Stimulated activated CD8-positive, alpha-beta memory T cell treated with anti-CD3 and anti-CD28 coated beads, Interleukin-7, amount 100 ng/mL, for 4 hours (primary cell): ENCODE data around the gene LAMC1.

ENCODE experiments used
- DNase-seq, 2 donors: peaks; one replicate each; pipeline ENCODE4 v3.0.0-alpha.2; 2020; ENCODE audit warnings: low read depth in 2 of 2

LAMC1 gene

GRCh38 chr1:183105449-183105848 is 82.2 kb downstream of the LAMC1 start:
- DNase-seq, result no peak

DNA sequence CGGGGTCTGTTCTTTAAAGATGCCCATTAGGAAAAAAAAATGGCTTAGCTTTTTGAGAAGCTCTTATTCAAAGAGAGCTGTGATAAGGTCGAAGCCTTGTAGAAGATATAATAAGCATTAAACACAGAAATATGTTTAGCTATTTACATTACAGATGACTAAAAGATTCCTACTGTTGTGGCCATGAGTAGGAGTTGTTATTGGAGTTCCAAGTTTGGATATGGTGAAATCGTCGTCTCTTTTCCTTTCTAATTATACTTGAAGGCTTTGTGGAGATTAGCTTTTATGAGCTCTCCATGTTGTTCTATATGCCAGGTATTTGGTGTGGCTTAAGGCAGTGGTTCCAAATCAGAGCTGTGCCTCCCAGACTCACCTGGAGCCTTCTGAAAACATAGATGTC is 82.9 kb downstream of the LAMC1 start:
- no peak for DNase-seq

GRCh38 chr1:183106746-183107145 is 83.5 kb downstream of the LAMC1 start:
- DNase-seq, result no peak

DNA sequence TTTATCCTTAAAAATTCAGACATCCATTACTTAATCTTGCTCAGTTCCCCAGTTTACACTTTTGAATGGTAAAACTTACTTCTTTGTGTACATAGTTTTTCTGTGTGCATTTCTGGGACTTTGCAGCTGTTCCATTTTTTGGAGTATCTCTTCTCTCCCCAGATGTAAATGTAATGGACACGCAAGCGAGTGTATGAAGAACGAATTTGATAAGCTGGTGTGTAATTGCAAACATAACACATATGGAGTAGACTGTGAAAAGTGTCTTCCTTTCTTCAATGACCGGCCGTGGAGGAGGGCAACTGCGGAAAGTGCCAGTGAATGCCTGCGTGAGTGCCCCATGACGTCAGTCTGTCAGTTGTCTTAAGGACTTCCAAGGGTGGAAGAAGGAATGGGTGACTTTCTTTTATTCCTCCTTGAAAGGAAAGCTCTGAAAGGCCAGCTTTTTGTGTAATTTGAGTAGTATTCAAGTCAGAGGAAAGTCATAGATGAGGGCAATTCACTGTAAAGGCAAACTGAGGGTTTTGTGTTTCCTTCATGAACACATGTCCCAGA is 87.2 kb downstream of the LAMC1 start:
- DNase-seq, result no peak

- no peak for DNase-seq
These were observed 91.2 kb downstream of the LAMC1 start for GRCh38 chr1:183114441-183114840.

- no peak for DNase-seq
These were observed 93.2 kb downstream of the LAMC1 start for GRCh38 chr1:183116416-183116815.

DNA sequence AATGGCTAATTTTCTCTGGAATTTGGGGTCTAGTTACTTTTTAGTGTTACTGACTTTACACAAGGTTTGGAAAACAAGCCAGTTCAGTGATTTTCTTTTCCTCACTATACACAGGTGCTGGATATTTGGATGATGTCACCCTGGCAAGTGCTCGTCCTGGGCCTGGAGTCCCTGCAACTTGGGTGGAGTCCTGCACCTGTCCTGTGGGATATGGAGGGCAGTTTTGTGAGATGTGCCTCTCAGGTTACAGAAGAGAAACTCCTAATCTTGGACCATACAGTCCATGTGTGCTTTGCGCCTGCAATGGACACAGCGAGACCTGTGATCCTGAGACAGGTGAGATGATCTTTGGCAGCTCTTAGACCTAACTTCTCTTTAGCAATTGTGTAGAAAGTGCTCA is 98.4 kb downstream of the LAMC1 start:
- DNase-seq, result no peak

DNA sequence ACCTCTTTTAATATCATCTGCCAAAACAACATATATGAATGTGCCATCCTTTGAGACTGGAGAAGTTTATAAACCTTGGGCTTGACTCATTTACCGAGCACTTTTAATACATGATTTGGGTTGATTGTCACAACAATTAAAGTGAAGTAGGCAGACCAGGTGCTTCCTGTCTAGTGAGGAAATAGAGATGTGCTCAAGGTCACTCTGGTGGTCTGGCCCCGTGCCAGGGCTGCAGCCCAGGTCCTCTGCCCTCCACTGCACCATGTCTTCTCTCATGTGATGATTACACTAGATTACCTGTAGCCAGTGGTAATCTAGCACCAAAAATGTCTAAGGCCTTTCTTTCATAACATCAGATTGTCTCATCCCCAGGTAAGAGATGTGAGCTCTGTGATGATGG is 101.0 kb downstream of the LAMC1 start:
- DNase-seq, result no peak

GRCh38 chr1:183125279-183125999 is 102.2 kb downstream of the LAMC1 start:
- DNase-seq, result no peak

- no peak for DNase-seq
These were observed 102.8 kb downstream of the LAMC1 start for GRCh38 chr1:183126000-183126366.

DNA sequence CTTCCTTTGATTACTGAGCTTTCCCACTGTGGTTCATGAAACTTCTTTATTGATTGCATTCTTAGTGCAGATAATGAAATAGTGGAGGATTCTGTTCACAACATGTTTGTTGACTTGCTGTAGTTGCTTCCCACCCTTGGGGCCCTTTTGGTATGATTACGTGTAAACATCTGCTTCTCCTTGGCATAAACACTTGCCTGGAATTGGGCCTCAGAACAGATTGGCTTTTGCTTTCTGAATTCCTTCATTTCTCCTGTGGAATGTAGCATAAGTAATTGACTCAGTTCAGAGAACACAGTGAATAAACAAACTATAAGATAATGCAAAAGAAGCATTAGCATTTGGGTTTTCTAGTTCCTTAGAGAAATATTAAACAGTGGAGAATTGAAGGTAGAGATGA is 103.3 kb downstream of the LAMC1 start:
- DNase-seq, result no peak

DNA sequence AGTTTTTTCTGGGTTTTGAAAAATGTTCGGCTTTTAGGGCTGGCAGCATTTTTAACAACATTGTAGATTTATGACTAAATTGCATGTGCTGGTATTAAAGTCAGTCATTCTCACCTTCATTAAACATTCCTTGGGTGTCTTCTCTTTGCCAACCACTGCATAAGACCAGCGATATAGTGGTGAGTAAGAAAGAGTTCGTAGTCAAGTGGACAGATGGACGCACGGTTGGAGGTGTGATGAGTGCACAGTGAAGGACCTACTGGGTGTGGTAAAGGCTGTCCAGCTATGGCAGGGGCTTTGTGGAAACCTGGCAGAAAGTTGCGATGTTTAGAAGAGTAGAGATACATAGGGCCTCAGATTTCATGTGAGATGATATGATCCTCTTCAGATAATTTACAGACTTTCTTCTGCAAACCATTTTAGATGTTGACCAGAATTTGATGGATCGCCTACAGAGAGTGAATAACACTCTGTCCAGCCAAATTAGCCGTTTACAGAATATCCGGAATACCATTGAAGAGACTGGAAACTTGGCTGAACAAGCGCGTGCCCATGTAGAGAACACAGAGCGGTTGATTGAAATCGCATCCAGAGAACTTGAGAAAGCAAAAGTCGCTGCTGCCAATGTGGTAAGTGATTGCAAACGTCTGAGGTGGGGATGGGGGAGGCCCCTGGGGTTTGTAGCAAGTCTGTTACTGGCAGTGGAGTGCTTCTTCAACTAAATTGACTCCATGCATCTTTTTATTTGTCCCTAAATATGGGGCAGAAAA is 106.9 kb downstream of the LAMC1 start:
- no peak for DNase-seq

DNA sequence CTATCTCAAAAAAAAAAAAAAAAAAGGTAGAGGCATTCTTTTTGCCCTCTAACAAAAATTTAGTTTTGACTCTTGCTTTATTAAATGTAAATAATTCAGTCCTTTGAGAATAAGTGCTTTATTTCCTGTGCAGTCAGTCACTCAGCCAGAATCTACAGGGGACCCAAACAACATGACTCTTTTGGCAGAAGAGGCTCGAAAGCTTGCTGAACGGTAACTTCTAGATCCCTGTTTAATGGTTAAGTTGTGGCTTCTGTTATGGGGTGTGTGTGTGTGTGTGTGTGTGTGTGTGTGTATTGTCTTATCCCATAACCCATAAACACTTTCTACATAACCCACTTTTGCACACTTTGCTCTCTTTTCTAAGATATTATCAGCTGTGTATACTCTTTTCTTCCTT is 107.9 kb downstream of the LAMC1 start:
- DNase-seq, result no peak

- no peak for DNase-seq
These were observed 112.1 kb downstream of the LAMC1 start for GRCh38 chr1:183135336-183135735.

DNA sequence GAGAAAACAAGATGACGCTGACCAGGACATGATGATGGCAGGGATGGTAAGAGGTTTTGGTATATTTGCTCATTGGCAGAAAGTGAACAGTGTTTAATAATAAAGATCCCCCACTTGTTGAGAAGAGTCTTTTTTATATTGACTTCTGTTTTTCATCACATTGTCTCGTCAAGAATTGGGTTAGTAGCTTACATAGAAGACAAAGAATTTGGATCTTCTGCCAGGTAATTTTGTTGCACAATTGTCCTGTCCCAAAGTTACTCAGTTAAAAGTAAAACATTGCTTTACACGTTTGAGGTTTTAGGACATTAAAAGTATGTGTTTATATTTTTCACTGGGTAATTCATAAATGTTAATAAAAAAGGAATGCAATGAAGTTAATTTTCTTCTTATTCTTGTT is 114.6 kb downstream of the LAMC1 start:
- DNase-seq, result no peak

DNA sequence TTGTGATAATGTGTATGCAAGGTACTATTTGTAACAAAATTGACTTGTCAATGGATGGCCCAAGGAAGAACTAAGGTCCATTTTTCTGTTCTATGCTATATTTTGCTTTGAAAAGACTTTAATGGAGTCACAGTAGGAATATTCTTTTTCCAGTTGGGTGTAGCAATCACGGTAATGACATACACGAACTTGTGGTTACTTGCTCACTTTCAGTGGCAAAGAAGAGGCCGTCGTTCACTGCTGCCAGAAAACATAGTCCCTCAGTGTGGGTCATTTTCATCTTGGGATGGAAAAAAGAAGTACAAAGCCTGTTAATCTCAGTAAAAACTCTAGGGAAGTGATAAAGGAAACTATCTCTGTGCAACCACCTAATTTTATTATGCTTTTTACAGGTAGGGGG is 115.1 kb downstream of the LAMC1 start:
- no peak for DNase-seq

- no peak for DNase-seq
These were observed 116.2 kb downstream of the LAMC1 start for GRCh38 chr1:183139281-183139942.

DNA sequence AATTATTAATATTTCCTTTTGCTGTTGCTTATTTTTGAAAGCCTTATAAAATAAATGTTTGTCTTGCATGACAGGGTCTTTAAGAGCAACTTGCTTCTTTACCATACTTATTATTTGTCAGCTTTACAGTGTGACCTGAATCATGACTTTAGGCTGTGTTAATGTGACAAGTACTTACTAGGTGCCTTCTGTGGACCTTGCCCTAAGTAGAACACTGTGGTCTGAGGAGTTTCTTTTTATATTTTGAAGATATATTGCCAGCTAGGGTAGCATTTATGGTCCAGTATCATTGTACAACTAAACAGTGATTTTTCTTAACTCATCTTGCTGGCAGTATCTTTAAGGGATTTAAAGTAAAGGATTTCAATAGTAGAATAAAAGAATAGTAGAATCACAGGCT is 117.4 kb downstream of the LAMC1 start:
- no peak for DNase-seq

- no peak for DNase-seq
These were observed 119.0 kb downstream of the LAMC1 start for GRCh38 chr1:183142171-183142570.

DNA sequence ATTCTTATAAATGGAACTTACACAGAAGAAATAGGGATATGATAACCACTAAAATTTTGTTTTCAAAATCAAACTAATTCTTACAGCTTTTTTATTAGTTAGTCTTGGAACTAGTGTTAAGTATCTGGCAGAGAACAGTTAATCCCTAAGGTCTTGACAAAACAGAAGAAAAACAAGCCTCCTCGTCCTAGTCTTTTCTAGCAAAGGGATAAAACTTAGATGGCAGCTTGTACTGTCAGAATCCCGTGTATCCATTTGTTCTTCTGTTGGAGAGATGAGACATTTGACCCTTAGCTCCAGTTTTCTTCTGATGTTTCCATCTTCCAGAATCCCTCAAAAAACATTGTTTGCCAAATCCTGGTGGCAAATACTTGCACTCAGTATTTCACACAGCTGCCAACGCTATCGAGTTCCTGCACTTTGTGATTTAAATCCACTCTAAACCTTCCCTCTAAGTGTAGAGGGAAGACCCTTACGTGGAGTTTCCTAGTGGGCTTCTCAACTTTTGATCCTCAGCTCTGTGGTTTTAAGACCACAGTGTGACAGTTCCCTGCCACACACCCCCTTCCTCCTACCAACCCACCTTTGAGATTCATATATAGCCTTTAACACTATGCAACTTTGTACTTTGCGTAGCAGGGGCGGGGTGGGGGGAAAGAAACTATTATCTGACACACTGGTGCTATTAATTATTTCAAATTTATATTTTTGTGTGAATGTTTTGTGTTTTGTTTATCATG is 120.5 kb downstream of the LAMC1 start:
- no peak for DNase-seq

GRCh38 chr1:183144752-183145151 is 121.5 kb downstream of the LAMC1 start:
- no peak for DNase-seq

DNA sequence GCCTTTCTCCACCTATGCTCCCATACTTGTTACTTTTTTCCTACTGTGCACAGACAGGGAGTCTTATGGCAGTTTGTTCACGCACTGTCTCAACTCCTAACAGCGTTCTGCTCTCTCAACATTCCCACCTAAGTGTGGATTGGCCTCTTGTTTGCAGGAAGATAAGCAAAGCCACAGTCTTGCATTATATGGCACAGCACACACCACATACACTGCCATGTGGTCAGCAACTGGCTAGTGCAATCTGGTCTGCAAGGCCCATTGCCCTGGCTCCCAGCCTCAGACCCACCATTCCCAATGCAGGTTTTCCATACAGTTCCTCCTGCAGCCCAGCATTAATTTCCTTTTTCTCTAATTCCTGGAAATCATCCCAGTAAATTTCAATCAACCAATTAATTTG is 124.5 kb downstream of the LAMC1 start:
- DNase-seq, result no peak
